MCF 10A (cell line): Measurements from ENCODE around the gene SLIT3. TPM values are rescaled to one million over a fixed set of nuclear protein-coding genes. Genes with fewer than 3 reads are reported as not detected.

Source experiments
- BruUV-seq: library from RNA; stranded (reverse); fragments of 400-500 nt; replicated peaks from 2 replicates; lab custom pipeline; 2021; lab: Mats Ljungman, UMichigan
- CTCF ChIA-PET: fragments of 300-600 bp; sonication (Branson Sonifier 250); formaldehyde crosslinking; extraction: SDS; loops from one replicate; lab custom pipeline; 2021; ENCODE audit warnings: antibody characterized with exemption, inconsistent platforms; lab: Yijun Ruan, JAX
- POLR2A ChIA-PET: fragments of 300-600, 350-650 bp; sonication (Branson Sonifier 250); formaldehyde crosslinking; extraction: SDS; loops from one replicate; lab custom pipeline; 2020; ENCODE audit warnings: antibody characterized with exemption, inconsistent platforms; lab: Yijun Ruan, JAX
- DNase-seq: peaks from one replicate; pipeline ENCODE4 v3.0.0-alpha.2; 2018; ENCODE audit not compliant: unreplicated experiment
- H3K27ac Mint-ChIP-seq: one replicate; pipeline ENCODE4 v1.8.0; 2022; ENCODE audit warnings: mild to moderate bottlenecking, low read depth, mixed read lengths; ENCODE audit not compliant: unreplicated experiment
- H3K27me3 Mint-ChIP-seq: one replicate; pipeline ENCODE4 v1.8.0; 2022; ENCODE audit warnings: mixed read lengths; ENCODE audit not compliant: insufficient read depth, unreplicated experiment
- H3K36me3 Mint-ChIP-seq: one replicate; pipeline ENCODE4 v1.8.0; 2022; ENCODE audit warnings: mild to moderate bottlenecking, moderate library complexity, mixed read lengths; ENCODE audit not compliant: insufficient read depth, unreplicated experiment
- H3K4me1 Mint-ChIP-seq: one replicate; pipeline ENCODE4 v1.8.0; 2022; ENCODE audit warnings: mixed read lengths; ENCODE audit not compliant: insufficient read depth, unreplicated experiment
- H3K4me3 Mint-ChIP-seq: one replicate; pipeline ENCODE4 v1.8.0; 2022; ENCODE audit warnings: mild to moderate bottlenecking, moderate library complexity, mixed read lengths; ENCODE audit not compliant: unreplicated experiment
- H3K9me3 Mint-ChIP-seq: one replicate; pipeline ENCODE4 v1.8.0; 2022; ENCODE audit warnings: mixed read lengths; ENCODE audit not compliant: unreplicated experiment
- CTCF ChIP-seq: fragments of 200-600 bp; IDR thresholded peaks from one replicate; pipeline ENCODE4 v1.8.0; 2022; ENCODE audit warnings: antibody characterized with exemption, mild to moderate bottlenecking; ENCODE audit not compliant: unreplicated experiment
- intact Hi-C: fragments of 100-400 bp; cut with micrococcal nuclease; formaldehyde crosslinking; loops from 2 replicates; pipeline ENCODE4 v1.14.1; 2022
- total RNA-seq: library from RNA; stranded (reverse); gene quantifications from 2 replicates; pipeline ENCODE4 v1.2.3, GENCODE V29; 2022

The SLIT3 gene
- total RNA-seq, 1 experiment from 2014 or later = 0.89 TPM

GRCh38 chr5:168877132-168877892 lies 423.6 kb downstream of the SLIT3 start:
- no peak overlapping the region for H3K4me3 Mint-ChIP-seq

GRCh38 chr5:168876419-168876818 lies 424.5 kb downstream of the SLIT3 start:
- Mint-ChIP-seq H3K4me1 (no peaks in the 10 kb centered on the region), H3K27ac (no peak overlapping the region), H3K4me3 (no peak overlapping the region), H3K36me3 (no peaks in the 10 kb centered on the region), H3K9me3 (no peaks in the 10 kb centered on the region), H3K27me3 (peaks cover 41% of the 10 kb centered on the region)
- ChIA-PET CTCF (no interaction called here), POLR2A (no interaction called here)
- no peak for TF ChIP-seq CTCF
- intact Hi-C loops = no loop called here
- DNase-seq = no peak
- no TSS peak for BruUV-seq

More at GRCh38 chr5:168877132-168877892, 423.6 kb downstream of the SLIT3 start:
- H3K4me1 Mint-ChIP-seq = no peaks in the 10 kb centered on the region
- DNase-seq = no peak
- POLR2A ChIA-PET = no interaction called here
- H3K36me3 Mint-ChIP-seq = no peaks in the 10 kb centered on the region
- intact Hi-C loops = no loop called here
- H3K27ac Mint-ChIP-seq = no peak overlapping the region
- H3K27me3 Mint-ChIP-seq = peaks cover 41% of the 10 kb centered on the region
- CTCF ChIA-PET = no interaction called here
- TF ChIP-seq CTCF = no peak
- no peaks in the 10 kb centered on the region for H3K9me3 Mint-ChIP-seq
- BruUV-seq = no TSS peak

GRCh38 chr5:168875832-168876231 lies 425.1 kb downstream of the SLIT3 start:
- no peaks in the 10 kb centered on the region for H3K4me1 Mint-ChIP-seq
- H3K36me3 Mint-ChIP-seq = no peaks in the 10 kb centered on the region
- no TSS peak for BruUV-seq
- TF ChIP-seq CTCF = no peak
- no peaks in the 10 kb centered on the region for H3K9me3 Mint-ChIP-seq
- no peak overlapping the region for H3K27ac Mint-ChIP-seq
- ChIA-PET POLR2A (no interaction called here), CTCF (no interaction called here)
- intact Hi-C loops = no loop called here
- no peak for DNase-seq
- peaks cover 41% of the 10 kb centered on the region for H3K27me3 Mint-ChIP-seq
- no peak overlapping the region for H3K4me3 Mint-ChIP-seq

- ChIA-PET POLR2A (no interaction called here), CTCF (interaction anchor here (0.7 kb wide), 1 partner anchor 47 kb away, joined by 3 read pairs; no protein-coding TSS in a partner anchor)
- H3K27me3 Mint-ChIP-seq = peaks cover 34% of the 10 kb centered on the region
- DNase-seq = peak; percentile 26
- intact Hi-C loops = no loop called here
- no peak overlapping the region for H3K4me3 Mint-ChIP-seq
- no peaks in the 10 kb centered on the region for H3K9me3 Mint-ChIP-seq
- no TSS peak for BruUV-seq
- TF ChIP-seq CTCF = no peak
- no peaks in the 10 kb centered on the region for H3K36me3 Mint-ChIP-seq
- no peaks in the 10 kb centered on the region for H3K4me1 Mint-ChIP-seq
- H3K27ac Mint-ChIP-seq = no peak overlapping the region
These were observed 426.1 kb downstream of the SLIT3 start for GRCh38 chr5:168874713-168875380.
